ENCODE measurements around the gene ADGRB2.
A peak's percentile ranks its signal among the peaks of the same experiment; 100 is the strongest.

The ADGRB2 gene

DNA sequence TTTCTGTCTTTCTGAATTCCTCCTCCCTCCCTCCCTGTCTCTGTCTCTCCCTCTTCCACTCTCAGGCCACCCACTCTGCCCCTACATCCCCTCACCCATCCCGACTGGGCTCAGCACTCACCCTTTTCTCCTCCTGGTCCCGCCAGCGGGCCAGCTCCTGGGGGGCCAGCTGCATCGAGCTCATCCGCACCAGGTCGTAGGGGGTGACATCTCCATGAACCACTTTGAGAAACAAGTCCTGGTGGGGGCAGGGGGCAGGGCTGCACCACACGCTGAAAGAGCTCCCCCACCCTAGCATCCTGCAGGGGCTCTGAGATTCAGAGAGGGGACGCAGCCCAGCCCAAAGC is 33.9 kb upstream of the ADGRB2 start:
- no peaks in the 10 kb centered on the region for H3K9me3 ChIP-seq (ENCODE audit: severe bottlenecking)
- H3K36me3 ChIP-seq = no peaks in the 10 kb centered on the region
- no peaks in the 10 kb centered on the region for H3K27me3 ChIP-seq (ENCODE audit: insufficient read depth, low read depth, severe bottlenecking)
- TF ChIP-seq, protein P1, sequence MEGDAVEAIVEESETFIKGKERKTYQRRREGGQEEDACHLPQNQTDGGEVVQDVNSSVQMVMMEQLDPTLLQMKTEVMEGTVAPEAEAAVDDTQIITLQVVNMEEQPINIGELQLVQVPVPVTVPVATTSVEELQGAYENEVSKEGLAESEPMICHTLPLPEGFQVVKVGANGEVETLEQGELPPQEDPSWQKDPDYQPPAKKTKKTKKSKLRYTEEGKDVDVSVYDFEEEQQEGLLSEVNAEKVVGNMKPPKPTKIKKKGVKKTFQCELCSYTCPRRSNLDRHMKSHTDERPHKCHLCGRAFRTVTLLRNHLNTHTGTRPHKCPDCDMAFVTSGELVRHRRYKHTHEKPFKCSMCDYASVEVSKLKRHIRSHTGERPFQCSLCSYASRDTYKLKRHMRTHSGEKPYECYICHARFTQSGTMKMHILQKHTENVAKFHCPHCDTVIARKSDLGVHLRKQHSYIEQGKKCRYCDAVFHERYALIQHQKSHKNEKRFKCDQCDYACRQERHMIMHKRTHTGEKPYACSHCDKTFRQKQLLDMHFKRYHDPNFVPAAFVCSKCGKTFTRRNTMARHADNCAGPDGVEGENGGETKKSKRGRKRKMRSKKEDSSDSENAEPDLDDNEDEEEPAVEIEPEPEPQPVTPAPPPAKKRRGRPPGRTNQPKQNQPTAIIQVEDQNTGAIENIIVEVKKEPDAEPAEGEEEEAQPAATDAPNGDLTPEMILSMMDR (IDR thresholded peaks at IDR 0.05; ENCODE audit: low read depth, low read length) = no peak
- DNase-seq = peak; percentile 16
- peak overlapping the region; percentile 37 for H3K4me3 ChIP-seq (ENCODE audit: low read depth, low read length)
- peak overlapping the region; percentile 32 for H3K27ac ChIP-seq

DNA sequence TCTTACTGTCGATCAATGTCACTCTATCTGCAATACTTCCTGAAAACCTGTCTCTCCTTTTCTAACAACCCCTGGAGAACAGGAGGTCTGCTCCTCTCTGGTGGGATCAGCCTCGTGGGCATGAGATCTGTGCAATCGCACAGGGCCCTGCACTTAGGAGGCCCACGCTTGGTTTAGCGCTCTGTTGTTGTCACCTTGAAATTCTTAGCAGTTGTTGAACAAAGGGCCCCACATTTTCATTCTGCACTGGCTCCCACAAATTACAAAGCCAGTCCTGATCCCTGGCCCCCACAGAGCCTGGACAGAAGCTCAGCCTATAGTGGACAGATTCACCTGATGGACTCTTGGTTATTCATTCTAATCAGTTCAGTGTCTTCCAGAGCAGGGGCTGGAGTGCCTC is 33.1 kb upstream of the ADGRB2 start:
- no peak overlapping the region for H3K4me3 ChIP-seq (ENCODE audit: low read depth, low read length)
- H3K27ac ChIP-seq = no peak overlapping the region; the same call in 1 of the 2 replicates
- no peak for DNase-seq
- H3K36me3 ChIP-seq = no peaks in the 10 kb centered on the region
- H3K27me3 ChIP-seq (ENCODE audit: insufficient read depth, low read depth, severe bottlenecking) = no peaks in the 10 kb centered on the region
- no peaks in the 10 kb centered on the region for H3K9me3 ChIP-seq (ENCODE audit: severe bottlenecking)
- TF ChIP-seq, protein P1 (IDR thresholded peaks at IDR 0.05; ENCODE audit: low read depth, low read length) = no peak

DNA sequence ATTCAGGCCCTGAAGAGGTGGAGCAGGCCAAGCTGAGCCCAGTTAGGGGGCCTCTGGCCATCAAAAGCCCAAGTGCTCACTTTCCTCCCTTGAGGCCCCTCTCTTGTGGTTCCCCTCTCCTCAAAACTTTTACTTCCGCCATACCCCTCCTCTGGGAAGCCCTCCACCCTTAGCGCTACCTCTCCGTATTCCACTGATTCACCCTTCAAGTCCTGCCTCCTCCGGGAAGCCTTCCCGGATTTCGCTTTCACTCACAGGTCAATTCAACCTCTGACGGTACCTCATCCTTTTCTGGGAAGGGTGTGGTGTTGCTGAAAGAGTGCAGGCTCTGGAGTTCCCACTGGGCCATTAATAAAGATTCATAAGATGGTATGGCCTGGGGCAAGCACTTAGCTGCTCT is 32.6 kb upstream of the ADGRB2 start:
- Histone ChIP-seq H3K36me3 (no peaks in the 10 kb centered on the region), H3K4me3 (ENCODE audit: low read depth, low read length) (no peak overlapping the region), H3K27ac (no peak overlapping the region), H3K9me3 (ENCODE audit: severe bottlenecking) (no peaks in the 10 kb centered on the region), H3K27me3 (ENCODE audit: insufficient read depth, low read depth, severe bottlenecking) (no peaks in the 10 kb centered on the region)
- no peak for DNase-seq
- TF ChIP-seq, protein P1 (IDR thresholded peaks at IDR 0.05; ENCODE audit: low read depth, low read length) = no peak

DNA sequence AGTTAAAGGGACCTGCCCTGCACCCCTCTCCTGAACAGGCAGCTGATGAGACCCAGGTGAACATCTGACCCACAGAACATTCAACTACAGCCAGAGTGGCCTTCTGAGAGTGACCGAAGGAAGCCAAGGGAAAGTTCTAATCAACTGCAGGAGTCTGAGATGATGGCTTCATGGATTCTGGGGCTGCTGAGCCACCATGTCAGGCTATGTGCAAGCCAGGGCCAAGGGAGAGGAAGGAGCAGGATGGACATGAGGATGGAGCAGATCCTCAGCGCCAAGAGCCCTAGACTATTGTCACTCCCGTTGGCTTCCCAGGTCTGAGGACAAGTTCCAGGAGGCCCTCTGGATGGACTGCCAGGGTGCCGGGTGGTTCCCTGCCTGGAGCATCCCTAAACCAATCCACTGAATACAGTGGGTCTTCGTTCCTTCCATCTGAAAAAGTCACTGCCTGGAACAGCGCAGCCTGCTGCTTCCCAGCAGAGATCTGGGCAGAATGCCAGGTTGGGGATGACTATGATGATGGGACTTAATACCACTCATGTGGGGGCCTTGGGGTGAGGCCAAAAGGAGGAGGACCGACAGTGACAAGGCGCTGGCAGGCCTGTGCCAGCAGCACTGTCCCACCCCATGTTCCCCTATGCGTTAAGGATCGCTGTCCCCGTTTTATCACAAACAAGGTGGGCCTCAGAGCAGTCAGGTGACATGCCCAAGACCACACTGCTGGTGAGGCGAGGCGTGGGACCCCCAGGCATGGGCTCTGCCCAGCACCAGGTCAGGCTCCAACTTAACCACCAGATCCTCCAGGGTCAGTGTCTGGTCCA is 31.9 kb upstream of the ADGRB2 start:
- Histone ChIP-seq H3K4me3 (ENCODE audit: low read depth, low read length) (no peak overlapping the region), H3K27ac (no peak overlapping the region)

DNA sequence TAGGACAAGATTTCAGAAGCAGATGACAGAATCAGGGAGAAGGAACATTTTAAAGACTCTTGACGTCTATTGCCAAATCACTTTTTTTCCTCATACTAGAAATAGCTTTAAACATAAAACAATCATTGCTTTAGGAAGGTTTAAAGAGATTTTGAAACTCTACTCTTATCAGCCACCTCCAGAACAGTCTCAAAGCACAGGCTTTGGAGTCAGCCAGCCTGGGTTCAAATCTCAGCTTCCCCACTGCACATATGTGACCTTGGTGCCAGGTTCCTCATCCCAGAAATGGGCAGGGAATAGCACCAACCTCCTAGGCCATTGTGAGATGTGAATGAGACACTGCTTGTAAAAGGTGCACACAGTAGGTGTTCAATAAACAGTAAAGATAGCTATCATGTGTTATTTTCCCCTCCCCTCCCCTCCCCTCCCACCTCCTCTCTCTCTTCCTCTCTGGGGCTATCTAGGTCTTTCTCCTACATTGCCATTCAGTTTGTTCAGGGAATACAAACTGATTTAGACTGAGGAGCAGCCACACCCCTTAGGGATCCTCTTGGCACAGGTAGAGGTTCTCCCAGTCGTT is 31.0 kb upstream of the ADGRB2 start:
- TF ChIP-seq, protein P1 (IDR thresholded peaks at IDR 0.05; ENCODE audit: low read depth, low read length) = no peak
- Histone ChIP-seq H3K27me3 (ENCODE audit: insufficient read depth, low read depth, severe bottlenecking) (no peaks in the 10 kb centered on the region), H3K27ac (no peak overlapping the region), H3K4me3 (ENCODE audit: low read depth, low read length) (no peak overlapping the region), H3K36me3 (no peaks in the 10 kb centered on the region), H3K9me3 (ENCODE audit: severe bottlenecking) (no peaks in the 10 kb centered on the region)
- DNase-seq = peak; percentile 0

More for the DNA sequence above, 31.9 kb upstream of the ADGRB2 start:
- Histone ChIP-seq H3K27me3 (ENCODE audit: insufficient read depth, low read depth, severe bottlenecking) (no peaks in the 10 kb centered on the region), H3K9me3 (ENCODE audit: severe bottlenecking) (no peaks in the 10 kb centered on the region), H3K36me3 (no peaks in the 10 kb centered on the region)
- DNase-seq = peak; percentile 4
- TF ChIP-seq, protein P1 (IDR thresholded peaks at IDR 0.05; ENCODE audit: low read depth, low read length) = no peak
